GM12878 (cell line): ENCODE measurements around the gene ZBTB4.

Experiments
- BCLAF1 ChIP-seq: fragments of 450-650 bp; IDR thresholded peaks from 2 replicates; pipeline ENCODE4 v1.6.1; 2017; ENCODE audit warnings: antibody characterized with exemption, mild to moderate bottlenecking, moderate library complexity
- CTCF ChIP-seq, 3 experiments: IDR thresholded peaks in 2 of 3; conservative IDR thresholded peaks in 1 of 3; 2 replicates each; pipeline ENCODE4 v1.5.1; 2011; ENCODE audit warnings: low read depth in 3 of 3, low read length in 3 of 3, mild to moderate bottlenecking in 3 of 3, control low read depth in 2 of 3, moderate library complexity in 2 of 3, inconsistent platforms in 1 of 3, mixed read lengths in 1 of 3; ENCODE audit not compliant: control insufficient read depth in 2 of 3, insufficient read depth in 1 of 3; ENCODE audit errors: extremely low read depth in 1 of 3
- NFYB ChIP-seq: IDR thresholded peaks from 2 replicates; pipeline ENCODE4 v1.6.1; 2011; ENCODE audit warnings: low read depth, mild to moderate bottlenecking, low read length, improper control_type of control experiment, moderate library complexity; ENCODE audit not compliant: insufficient read depth
- POLR2A ChIP-seq: IDR thresholded peaks from 2 replicates; pipeline ENCODE4 v1.6.1; 2011; ENCODE audit warnings: low read depth, mild to moderate bottlenecking, low read length

- TF ChIP-seq CTCF (IDR thresholded peaks at IDR 0.05 in 2 of 3, conservative IDR thresholded peaks at IDR 0.05 in 1 of 3; ENCODE audit: control insufficient read depth in 2 of 3, extremely low read depth in 1 of 3, insufficient read depth in 1 of 3, low read depth in 3 of 3, low read length in 3 of 3) (no peak), NFYB (no peak), POLR2A (no peak), BCLAF1 (no peak)
Measured at GRCh38 chr17:7468290-7468689, 11.1 kb downstream of the ZBTB4 start.
